Thymus (tissue), 11 donors: ENCODE data around the gene TMPRSS9. TPM values are rescaled to one million over a fixed set of nuclear protein-coding genes. Genes with fewer than 3 reads are reported as not detected.
A peak's percentile ranks its signal among the peaks of the same experiment; 100 is the strongest.

Source experiments
- DNase-seq, 9 donors: peaks; one replicate each; pipeline ENCODE4 v3.0.0-alpha.2; 2013; ENCODE audit warnings: low spot score in 9 of 9, low read depth in 6 of 9, missing footprints in 1 of 9
- H3K27ac ChIP-seq, 2 donors: one replicate each; pipeline ENCODE4 v1.5.1; 2013; ENCODE audit warnings: control low read depth in 1 of 2, low read depth in 1 of 2, low read length in 1 of 2, mild to moderate bottlenecking in 1 of 2, moderate library complexity in 1 of 2
- H3K27me3 ChIP-seq, 2 donors: one replicate each; pipeline ENCODE4 v1.5.1; 2013; ENCODE audit warnings: low read length in 1 of 2; ENCODE audit not compliant: control insufficient read depth in 2 of 2, insufficient read depth in 1 of 2
- H3K36me3 ChIP-seq, 2 donors: one replicate each; pipeline ENCODE4 v1.5.1; 2013; ENCODE audit warnings: low read length in 1 of 2, mild to moderate bottlenecking in 1 of 2, moderate library complexity in 1 of 2; ENCODE audit not compliant: control insufficient read depth in 2 of 2, insufficient read depth in 2 of 2
- H3K4me1 ChIP-seq, 2 donors: one replicate each; pipeline ENCODE4 v1.5.1; 2013; ENCODE audit warnings: low read length in 2 of 2; ENCODE audit not compliant: control insufficient read depth in 2 of 2, insufficient read depth in 2 of 2
- H3K4me3 ChIP-seq, 2 donors: one replicate each; pipeline ENCODE4 v1.5.1; 2013; ENCODE audit warnings: low read length in 2 of 2, control low read depth in 1 of 2, mild to moderate bottlenecking in 1 of 2
- H3K9me3 ChIP-seq, 2 donors: one replicate each; pipeline ENCODE4 v1.5.1; 2013; ENCODE audit warnings: low read length in 1 of 2, mild to moderate bottlenecking in 1 of 2; ENCODE audit not compliant: control insufficient read depth in 2 of 2, insufficient read depth in 1 of 2
- WGBS: extraction: QIAGEN DNeasy Blood & Tissue Kit; methylation state at CpG from one replicate; pipeline ENCODE4 v1.1.7; 2013; 5-methylcytosine and 5-hydroxymethylcytosine counted together
- polyA plus RNA-seq: library from polyadenylated mRNA; stranded (reverse); fragments of 200-250 nt; gene quantifications from one replicate; pipeline ENCODE4 v1.2.3, GENCODE V29; 2013
- total RNA-seq: library from RNA; stranded (reverse); fragments of 120-200 nt; gene quantifications from one replicate; pipeline ENCODE4 v1.2.4, GENCODE V29; 2013
- donor health status: healthy.

TMPRSS9 gene
- total and polyA plus RNA-seq, 2 donors, result 0.09 to 0.18 TPM

DNA sequence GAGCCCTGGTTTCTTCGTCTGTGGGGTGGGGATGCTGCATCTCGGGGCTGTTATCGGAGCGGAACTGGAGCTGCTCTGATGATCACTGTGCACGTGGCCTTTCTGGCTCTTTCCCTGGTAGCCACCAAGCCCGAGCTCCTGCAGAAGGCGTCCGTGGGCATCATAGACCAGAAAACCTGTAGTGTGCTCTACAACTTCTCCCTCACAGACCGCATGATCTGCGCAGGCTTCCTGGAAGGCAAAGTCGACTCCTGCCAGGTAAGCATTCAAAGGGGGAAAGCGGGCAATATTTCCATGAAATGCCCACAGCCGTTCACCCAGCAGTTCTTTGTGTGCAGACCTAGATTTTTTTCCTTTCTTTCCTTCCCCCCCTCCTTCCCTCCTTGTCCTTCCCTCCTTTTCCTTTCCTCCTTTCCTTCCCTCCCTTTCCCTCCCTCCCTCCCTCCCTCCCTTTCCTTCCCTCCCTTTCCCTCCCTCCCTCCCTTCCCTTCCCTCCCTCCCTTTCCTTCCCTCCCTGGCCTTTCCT, 57.9 kb downstream of the TMPRSS9 start:
- WGBS, result 95% methylated on average over 13 of the region's 13 CpGs
- no peak overlapping the region for H3K27ac ChIP-seq

DNA sequence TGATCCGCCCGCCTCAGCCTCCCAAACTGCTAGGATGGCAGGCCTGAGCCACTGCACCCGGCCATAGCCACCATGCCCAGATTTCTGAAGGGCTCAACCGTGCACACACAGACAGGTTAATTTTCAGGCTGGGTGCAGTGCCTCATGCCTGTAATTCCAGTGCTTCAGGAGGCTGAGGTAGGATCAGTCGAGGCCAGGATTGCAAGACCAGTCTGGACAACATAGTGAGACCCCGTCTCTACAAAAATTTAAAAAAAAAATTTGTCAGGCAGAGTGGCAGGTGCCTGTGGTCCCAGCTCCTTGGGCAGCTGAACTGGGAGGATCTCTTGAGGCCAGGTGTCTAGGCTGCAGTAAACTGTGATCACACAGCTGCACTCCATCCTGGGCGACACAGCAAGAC, 59.7 kb downstream of the TMPRSS9 start:
- H3K27me3 ChIP-seq, result no peaks in the 10 kb centered on the region
- no peak overlapping the region for H3K27ac ChIP-seq
- H3K36me3 ChIP-seq, result peaks cover 7 to 25% of the 10 kb centered on the region in 2 donors
- peaks cover 0 to 4% of the 10 kb centered on the region in 2 donors for H3K9me3 ChIP-seq
- H3K4me1 ChIP-seq, result peaks cover 9 to 26% of the 10 kb centered on the region in 2 donors
- DNase-seq, result no peak
- H3K4me3 ChIP-seq, result no peak overlapping the region
- 95% methylated on average over 7 of the region's 7 CpGs for WGBS

More for the DNA sequence above, 57.9 kb downstream of the TMPRSS9 start:
- Histone ChIP-seq H3K4me3 (no peak overlapping the region), H3K4me1 (peaks cover 3 to 13% of the 10 kb centered on the region in 2 donors), H3K9me3 (peaks cover 0 to 4% of the 10 kb centered on the region in 2 donors), H3K27me3 (no peaks in the 10 kb centered on the region), H3K36me3 (peaks cover 4 to 20% of the 10 kb centered on the region in 2 donors)
- no peak for DNase-seq

DNA sequence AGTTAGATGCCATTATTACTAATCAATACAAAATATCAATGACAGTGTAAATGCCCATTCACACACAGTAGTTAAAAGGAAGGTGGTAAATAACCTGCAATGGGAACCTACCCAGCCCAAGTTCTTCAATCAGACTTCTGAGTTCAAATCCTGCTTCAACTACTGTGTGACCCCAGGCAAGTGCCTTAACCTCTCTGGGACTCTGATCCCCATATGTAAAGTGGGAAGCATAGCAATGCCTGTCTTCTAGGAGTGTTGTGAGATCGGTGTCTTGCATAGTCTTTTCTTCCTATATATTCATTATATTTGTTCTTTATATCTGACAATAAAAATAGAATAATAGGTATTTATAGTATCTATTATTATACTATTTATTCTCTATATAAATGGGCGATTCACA, 60.4 kb downstream of the TMPRSS9 start:
- Histone ChIP-seq H3K27ac (no peak overlapping the region), H3K4me3 (no peak overlapping the region), H3K4me1 (peaks cover 11 to 28% of the 10 kb centered on the region in 2 donors), H3K36me3 (peaks cover 9 to 25% of the 10 kb centered on the region in 2 donors), H3K27me3 (no peaks in the 10 kb centered on the region), H3K9me3 (peaks cover 0 to 4% of the 10 kb centered on the region in 2 donors)
- WGBS, result over 99% methylated on average over 2 of the region's 2 CpGs
- no peak for DNase-seq

DNA sequence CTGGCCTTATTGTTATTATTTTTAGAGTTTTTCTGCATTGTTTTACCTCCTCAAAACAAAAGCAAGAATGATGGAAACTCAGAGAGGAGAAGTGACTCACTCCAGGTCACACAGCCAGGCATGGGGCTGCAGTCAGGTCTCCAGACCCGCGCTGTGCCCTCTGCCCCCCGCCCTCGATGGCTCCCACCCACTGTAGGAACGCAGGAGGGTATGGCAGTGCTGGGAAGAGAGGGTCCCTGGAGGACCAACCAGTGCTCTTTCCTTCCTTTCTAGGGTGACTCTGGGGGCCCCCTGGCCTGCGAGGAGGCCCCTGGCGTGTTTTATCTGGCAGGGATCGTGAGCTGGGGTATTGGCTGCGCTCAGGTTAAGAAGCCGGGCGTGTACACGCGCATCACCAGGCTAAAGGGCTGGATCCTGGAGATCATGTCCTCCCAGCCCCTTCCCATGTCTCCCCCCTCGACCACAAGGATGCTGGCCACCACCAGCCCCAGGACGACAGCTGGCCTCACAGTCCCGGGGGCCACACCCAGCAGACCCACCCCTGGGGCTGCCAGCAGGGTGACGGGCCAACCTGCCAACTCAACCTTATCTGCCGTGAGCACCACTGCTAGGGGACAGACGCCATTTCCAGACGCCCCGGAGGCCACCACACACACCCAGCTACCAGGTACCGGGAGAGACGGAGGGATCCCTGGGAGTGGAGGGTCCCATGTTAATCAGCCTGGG, 61.7 kb downstream of the TMPRSS9 start:
- 94% methylated on average over 23 of the region's 23 CpGs for WGBS
- peaks cover 0 to 4% of the 10 kb centered on the region in 2 donors for H3K9me3 ChIP-seq
- H3K27ac ChIP-seq, result no peak overlapping the region
- no peaks in the 10 kb centered on the region for H3K27me3 ChIP-seq
- peaks cover 23 to 39% of the 10 kb centered on the region in 2 donors for H3K4me1 ChIP-seq
- DNase-seq, result no peak
- peaks cover 14 to 26% of the 10 kb centered on the region in 2 donors for H3K36me3 ChIP-seq
- no peak overlapping the region for H3K4me3 ChIP-seq

DNA sequence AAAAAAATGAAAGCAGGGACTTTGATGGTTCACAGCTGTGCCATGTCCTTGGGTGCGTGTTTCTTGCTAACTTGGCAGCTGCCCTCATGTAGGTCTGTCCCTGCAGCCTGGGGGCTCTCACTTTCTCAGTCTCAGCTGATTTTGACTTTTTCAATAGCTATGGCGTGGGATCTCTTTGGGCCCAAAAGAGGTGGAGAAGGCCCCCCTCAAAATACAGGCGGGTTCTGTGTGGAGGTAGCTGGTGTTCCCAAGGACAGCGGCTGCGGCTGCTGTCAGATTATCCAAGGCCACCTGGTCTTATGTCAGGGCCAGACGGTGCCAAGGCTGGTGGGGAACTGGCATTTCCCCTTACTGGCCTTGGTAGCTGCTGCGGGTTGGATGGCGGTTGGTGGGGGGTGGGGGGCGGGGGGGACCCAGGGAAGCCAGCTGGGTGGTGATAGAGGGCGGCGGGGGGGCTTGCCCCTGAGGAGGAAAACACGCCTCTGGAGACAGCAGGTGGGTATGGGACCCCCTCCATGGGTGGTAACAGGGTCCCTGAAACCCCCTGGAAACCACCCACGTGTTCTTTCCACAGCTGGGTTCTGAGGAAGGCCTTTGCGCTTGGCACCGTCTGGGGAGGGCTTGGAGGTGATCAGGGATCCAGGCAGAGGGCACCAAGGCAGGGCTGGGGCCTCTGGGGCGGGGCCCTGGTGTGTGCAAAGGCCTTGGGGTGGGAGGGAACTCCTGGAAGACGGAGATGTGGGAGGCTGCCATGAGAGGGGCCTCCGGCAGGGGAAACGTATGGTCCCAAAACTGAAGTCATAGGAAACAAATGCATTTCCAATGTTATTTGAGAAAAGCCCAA, 63.2 kb downstream of the TMPRSS9 start:
- no peaks in the 10 kb centered on the region for H3K9me3 ChIP-seq
- DNase-seq, result peak in 1 of 9 donors; percentile 60
- no peaks in the 10 kb centered on the region for H3K27me3 ChIP-seq
- H3K27ac ChIP-seq, result peak overlapping the region; percentile 74 to 91
- peaks cover 29 to 39% of the 10 kb centered on the region in 2 donors for H3K4me1 ChIP-seq
- H3K4me3 ChIP-seq, result peak overlapping the region in 1 of 2 donors; percentile 32
- H3K36me3 ChIP-seq, result peaks cover 14 to 22% of the 10 kb centered on the region in 2 donors
- 11% methylated on average over 19 of the region's 19 CpGs for WGBS

DNA sequence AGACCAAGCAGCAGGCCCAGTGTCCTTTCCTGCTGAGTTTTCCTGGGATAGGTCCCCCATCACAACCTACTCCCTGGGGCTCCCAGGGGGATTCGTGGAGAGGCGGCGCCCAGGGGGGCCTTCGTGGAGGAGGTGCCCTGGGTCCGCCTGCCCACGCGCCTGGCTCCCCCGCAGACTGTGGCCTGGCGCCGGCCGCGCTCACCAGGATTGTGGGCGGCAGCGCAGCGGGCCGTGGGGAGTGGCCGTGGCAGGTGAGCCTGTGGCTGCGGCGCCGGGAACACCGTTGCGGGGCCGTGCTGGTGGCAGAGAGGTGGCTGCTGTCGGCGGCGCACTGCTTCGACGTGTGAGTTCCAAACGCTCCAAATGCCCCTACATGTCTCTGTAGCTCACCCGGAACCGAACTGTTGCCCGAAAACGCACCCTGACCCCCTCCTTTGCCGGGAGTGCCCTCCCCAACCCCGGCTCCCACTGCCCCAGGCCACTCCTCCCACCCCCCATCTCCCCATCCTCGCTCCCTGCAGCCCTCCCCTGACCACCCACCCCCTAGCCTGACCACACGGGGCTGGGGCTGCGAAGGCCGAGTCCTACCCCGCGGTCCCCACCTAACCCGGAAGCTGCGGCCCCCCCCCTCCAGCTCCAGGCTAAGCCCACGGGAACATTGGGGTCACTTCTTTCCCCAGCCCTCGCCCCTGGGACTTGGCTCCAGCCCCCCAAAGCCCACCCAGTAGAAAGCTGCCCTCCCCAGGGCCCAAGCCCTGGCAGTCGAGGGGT, 64.0 kb downstream of the TMPRSS9 start:
- DNase-seq, result no peak
- peaks cover 14 to 22% of the 10 kb centered on the region in 2 donors for H3K36me3 ChIP-seq
- 94% methylated on average over 46 of the region's 46 CpGs for WGBS

DNA sequence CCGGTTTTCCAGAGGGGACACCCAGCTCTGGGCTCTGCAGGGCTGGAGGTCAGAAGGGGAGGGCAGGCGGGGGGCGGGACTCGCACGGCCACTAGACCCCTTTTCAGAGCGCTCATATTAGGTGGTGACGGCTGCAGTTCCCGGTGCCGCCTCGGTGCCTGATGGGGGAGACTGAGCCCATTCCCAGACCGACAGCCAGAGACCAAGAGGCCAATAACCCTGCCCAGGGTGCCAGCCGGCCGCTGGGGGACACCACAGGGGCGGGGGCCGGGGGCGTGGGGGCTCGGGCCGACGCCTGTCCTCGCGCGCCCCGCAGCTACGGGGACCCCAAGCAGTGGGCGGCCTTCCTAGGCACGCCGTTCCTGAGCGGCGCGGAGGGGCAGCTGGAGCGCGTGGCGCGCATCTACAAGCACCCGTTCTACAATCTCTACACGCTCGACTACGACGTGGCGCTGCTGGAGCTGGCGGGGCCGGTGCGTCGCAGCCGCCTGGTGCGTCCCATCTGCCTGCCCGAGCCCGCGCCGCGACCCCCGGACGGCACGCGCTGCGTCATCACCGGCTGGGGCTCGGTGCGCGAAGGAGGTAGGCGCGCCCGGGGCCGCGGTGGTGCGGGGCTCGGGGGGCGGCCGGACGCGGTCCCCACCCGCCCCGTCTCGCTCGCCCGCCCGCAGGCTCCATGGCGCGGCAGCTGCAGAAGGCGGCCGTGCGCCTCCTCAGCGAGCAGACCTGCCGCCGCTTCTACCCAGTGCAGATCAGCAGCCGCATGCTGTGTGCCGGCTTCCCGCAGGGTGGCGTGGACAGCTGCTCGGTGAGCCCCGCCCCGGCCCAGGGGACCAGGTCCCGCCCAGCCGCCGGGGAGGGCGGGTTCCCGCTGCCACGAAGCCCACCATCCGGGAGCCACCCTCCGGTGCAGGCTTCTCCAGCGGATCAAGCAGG, 64.9 kb downstream of the TMPRSS9 start:
- 93% methylated on average over 101 of the region's 101 CpGs for WGBS
- Histone ChIP-seq H3K27me3 (no peaks in the 10 kb centered on the region), H3K27ac (no peak overlapping the region), H3K4me3 (no peak overlapping the region), H3K4me1 (peaks cover 33 to 39% of the 10 kb centered on the region in 2 donors), H3K36me3 (peaks cover 20 to 26% of the 10 kb centered on the region in 2 donors), H3K9me3 (no peaks in the 10 kb centered on the region)
- no peak for DNase-seq

More for the DNA sequence above, 64.0 kb downstream of the TMPRSS9 start:
- peak overlapping the region; percentile 66 to 80 for H3K27ac ChIP-seq
- peak overlapping the region in 1 of 2 donors; percentile 32 for H3K4me3 ChIP-seq
- H3K27me3 ChIP-seq, result no peaks in the 10 kb centered on the region
- peaks cover 33 to 39% of the 10 kb centered on the region in 2 donors for H3K4me1 ChIP-seq
- no peaks in the 10 kb centered on the region for H3K9me3 ChIP-seq
